Endothelial cell of umbilical vein (primary cell): ENCODE results near the gene TNIK. TPM values are rescaled to one million over a fixed set of nuclear protein-coding genes. Genes with fewer than 3 reads are reported as not detected.

ENCODE experiments used
- BruUV-seq: library from RNA; stranded (reverse); fragments of 400-500 nt; replicated peaks from 2 replicates; lab custom pipeline; 2021; lab: Mats Ljungman, UMichigan
- CTCF ChIA-PET: fragments of 300-600, 350-600 bp; sonication (Branson Sonifier 250); formaldehyde crosslinking; loops from one replicate; lab custom pipeline; 2021; ENCODE audit warnings: antibody characterized with exemption, inconsistent platforms; lab: Charles Lee
- POLR2A ChIA-PET: fragments of 300-600, 350-600 bp; sonication (Branson Sonifier 250); formaldehyde crosslinking; loops from one replicate; lab custom pipeline; 2021; ENCODE audit warnings: antibody characterized with exemption, inconsistent platforms; lab: Charles Lee
- DNase-seq: peaks from one replicate; pipeline ENCODE4 v3.0.0-alpha.2; 2011; ENCODE audit warnings: low read depth, low spot score
- FAIRE-seq: peaks from 2 replicates; lab custom pipeline; 2011; peaks lifted over from hg19 to GRCh38; lab: Jason Lieb, UNC
- H2AFZ ChIP-seq: 2 replicates; pipeline ENCODE4 v1.6.0; 2012; ENCODE audit warnings: low read depth, low read length, control low read depth, inconsistent platforms
- H3K27ac ChIP-seq: 2 replicates; pipeline ENCODE4 v1.5.1; 2011; ENCODE audit warnings: low read depth, mild to moderate bottlenecking, control low read depth, low read length, moderate library complexity; ENCODE audit not compliant: insufficient read depth
- H3K27me3 ChIP-seq, 2 experiments: 2 replicates each; pipeline versions ENCODE4 v1.6.0 to v1.6.1; 2011; ENCODE audit warnings: low read length in 2 of 2, mixed read lengths in 1 of 2; ENCODE audit not compliant: control insufficient read depth in 2 of 2, insufficient read depth in 2 of 2
- H3K36me3 ChIP-seq, 2 experiments: 2 replicates in 1 of 2; 3 replicates in 1 of 2; pipeline ENCODE4 v1.5.1; 2011; ENCODE audit warnings: low read length in 2 of 2, mild to moderate bottlenecking in 1 of 2, moderate library complexity in 1 of 2; ENCODE audit not compliant: control insufficient read depth in 2 of 2, insufficient read depth in 2 of 2; ENCODE audit errors: extremely low read depth in 1 of 2
- H3K4me1 ChIP-seq: 3 replicates; pipeline ENCODE4 v1.5.1; 2011; ENCODE audit warnings: mild to moderate bottlenecking, low read length; ENCODE audit not compliant: control insufficient read depth, insufficient read depth; ENCODE audit errors: extremely low read depth
- H3K4me2 ChIP-seq: 2 replicates; pipeline ENCODE4 v1.6.1; 2011; ENCODE audit warnings: low read length, control low read depth, mixed read lengths; ENCODE audit not compliant: insufficient read depth
- H3K4me3 ChIP-seq, 3 experiments: fragments of 200-600 bp in 1 of 3; sonication (generic), shearing (Covaris generic) in 1 of 3; replicated peaks in 1 of 3; 2 replicates each; pipeline ENCODE4 v1.5.1; 2011 to 2016; ENCODE audit warnings: control low read depth in 3 of 3, low read length in 3 of 3, mild to moderate bottlenecking in 2 of 3, inconsistent platforms in 1 of 3, low read depth in 1 of 3, moderate library complexity in 1 of 3; ENCODE audit not compliant: insufficient read depth in 1 of 3
- H3K79me2 ChIP-seq: 2 replicates; pipeline ENCODE4 v1.6.0; 2012; ENCODE audit warnings: low read length, inconsistent platforms; ENCODE audit not compliant: control insufficient read depth, insufficient read depth
- H3K9ac ChIP-seq: replicated peaks from 2 replicates; pipeline ENCODE3; 2011; ENCODE audit warnings: low read length, control low read depth; ENCODE audit not compliant: insufficient read depth; ENCODE audit errors: extremely low read depth
- H3K9me1 ChIP-seq: replicated peaks from 3 replicates; pipeline ENCODE4 v1.6.0; 2011; ENCODE audit warnings: mild to moderate bottlenecking, low read length; ENCODE audit not compliant: control insufficient read depth, insufficient read depth; ENCODE audit errors: extremely low read depth
- H3K9me3 ChIP-seq: replicated peaks from 2 replicates; pipeline ENCODE4 v1.5.1; 2012; ENCODE audit warnings: low read length, inconsistent platforms; ENCODE audit not compliant: control insufficient read depth, insufficient read depth
- H4K20me1 ChIP-seq: replicated peaks from 2 replicates; pipeline ENCODE3; 2011; ENCODE audit warnings: mild to moderate bottlenecking, low read length; ENCODE audit not compliant: control insufficient read depth, insufficient read depth; ENCODE audit errors: extremely low read depth
- POLR2AphosphoS5 ChIP-seq: IDR thresholded peaks from 2 replicates; pipeline ENCODE4 v1.6.1; 2012; ENCODE audit warnings: low read depth, mild to moderate bottlenecking, control low read depth, low read length, moderate library complexity; ENCODE audit not compliant: insufficient read depth
- dilution Hi-C: fragments of 300-500 bp; cut with MboI; formaldehyde crosslinking; loops from one replicate; pipeline ENCODE4 v1.15.0; 2019; ENCODE audit warnings: low sequenced_read_pairs; ENCODE audit not compliant: extremely low pct_ligation_motif_present
- intact Hi-C: fragments of 100-400 bp; cut with micrococcal nuclease; formaldehyde crosslinking; loops from one replicate; pipeline ENCODE4 v1.10.0; 2022
- polyA plus RNA-seq, 4 experiments: library from polyadenylated mRNA; depleted of rRNA in 3 of 4; stranded (reverse) in 3 of 4; unstranded in 1 of 4; fragments of >200 nt; gene quantifications; 2 replicates each; pipeline versions ENCODE4 v1.2.1 to v1.2.3, GENCODE V29; 2011 to 2012; ENCODE audit warnings: missing spikeins in 1 of 4
- total RNA-seq: library from RNA; stranded (reverse); gene quantifications from 2 replicates; pipeline ENCODE4 v1.2.3, GENCODE V29; 2021
- TF ChIP-seq, protein P1 (sequence below): IDR thresholded peaks from 2 replicates; pipeline ENCODE4 v1.6.1; 2011; ENCODE audit not compliant: insufficient read depth, insufficient read length
- TF ChIP-seq, protein P2 (sequence below), 2 donors: IDR thresholded peaks; 1 replicate in 1 of 2; 2 replicates in 1 of 2; pipeline ENCODE4 v1.5.1; 2011; ENCODE audit warnings: low read length in 2 of 2, mild to moderate bottlenecking in 2 of 2, moderate library complexity in 2 of 2, control low read depth in 1 of 2, inconsistent platforms in 1 of 2, low read depth in 1 of 2; ENCODE audit not compliant: insufficient read depth in 1 of 2; ENCODE audit errors: extremely low read depth in 1 of 2

The TNIK gene
- total and polyA plus RNA-seq, 2 donors (not counting 3 experiments of a cell fraction or from before 2014, with no cell fraction given) = 10.9 to 39.7 TPM

DNA sequence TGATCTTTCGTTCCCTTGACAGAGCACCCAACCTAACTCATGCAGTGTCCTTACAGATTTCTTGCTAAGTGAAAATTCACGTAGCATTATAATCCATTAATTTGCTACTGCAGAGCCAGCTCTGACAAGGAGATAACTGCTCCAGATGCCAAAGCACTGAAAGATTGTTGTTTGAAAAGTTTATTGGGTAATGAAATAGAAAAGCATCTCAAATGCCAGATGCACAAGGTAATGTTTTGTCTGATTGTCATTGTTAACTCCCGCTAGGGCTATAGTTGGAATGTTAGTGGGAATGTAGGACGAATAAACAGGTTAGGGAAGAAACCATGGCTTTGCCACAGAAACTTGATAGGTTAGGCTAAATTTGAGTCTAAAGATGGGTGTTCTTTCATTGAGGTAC lies 413.4 kb downstream of the TNIK start:
- no peak for TF ChIP-seq POLR2AphosphoS5
- TF ChIP-seq, protein P1, sequence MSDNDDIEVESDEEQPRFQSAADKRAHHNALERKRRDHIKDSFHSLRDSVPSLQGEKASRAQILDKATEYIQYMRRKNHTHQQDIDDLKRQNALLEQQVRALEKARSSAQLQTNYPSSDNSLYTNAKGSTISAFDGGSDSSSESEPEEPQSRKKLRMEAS = no peak
- TF ChIP-seq, protein P2, sequence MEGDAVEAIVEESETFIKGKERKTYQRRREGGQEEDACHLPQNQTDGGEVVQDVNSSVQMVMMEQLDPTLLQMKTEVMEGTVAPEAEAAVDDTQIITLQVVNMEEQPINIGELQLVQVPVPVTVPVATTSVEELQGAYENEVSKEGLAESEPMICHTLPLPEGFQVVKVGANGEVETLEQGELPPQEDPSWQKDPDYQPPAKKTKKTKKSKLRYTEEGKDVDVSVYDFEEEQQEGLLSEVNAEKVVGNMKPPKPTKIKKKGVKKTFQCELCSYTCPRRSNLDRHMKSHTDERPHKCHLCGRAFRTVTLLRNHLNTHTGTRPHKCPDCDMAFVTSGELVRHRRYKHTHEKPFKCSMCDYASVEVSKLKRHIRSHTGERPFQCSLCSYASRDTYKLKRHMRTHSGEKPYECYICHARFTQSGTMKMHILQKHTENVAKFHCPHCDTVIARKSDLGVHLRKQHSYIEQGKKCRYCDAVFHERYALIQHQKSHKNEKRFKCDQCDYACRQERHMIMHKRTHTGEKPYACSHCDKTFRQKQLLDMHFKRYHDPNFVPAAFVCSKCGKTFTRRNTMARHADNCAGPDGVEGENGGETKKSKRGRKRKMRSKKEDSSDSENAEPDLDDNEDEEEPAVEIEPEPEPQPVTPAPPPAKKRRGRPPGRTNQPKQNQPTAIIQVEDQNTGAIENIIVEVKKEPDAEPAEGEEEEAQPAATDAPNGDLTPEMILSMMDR (IDR thresholded peaks at IDR 0.05; ENCODE audit: extremely low read depth in 1 of 2, insufficient read depth in 1 of 2, low read depth in 1 of 2, low read length in 2 of 2) = no peak
- Histone ChIP-seq H2AFZ (no peak overlapping the region), H3K79me2 (no peaks in the 10 kb centered on the region), H3K4me2 (no peak overlapping the region), H3K27me3 (no peaks in the 10 kb centered on the region), H3K27ac (no peak overlapping the region), H3K9ac (no peak overlapping the region), H4K20me1 (no peaks in the 10 kb centered on the region), H3K36me3 (no peaks in the 10 kb centered on the region), H3K9me1 (no peaks in the 10 kb centered on the region), H3K9me3 (no peaks in the 10 kb centered on the region), H3K4me3 (no peak overlapping the region), H3K4me1 (no peaks in the 10 kb centered on the region)
- ChIA-PET POLR2A (no interaction called here), CTCF (no interaction called here)
- no TSS peak for BruUV-seq
- dilution Hi-C loops (no loop called here), intact Hi-C loops (loop anchor here (5.0 kb wide), 1 partner anchor 116 kb away; no protein-coding TSS in a partner anchor)
- no peak for DNase-seq
- FAIRE-seq = no peak
